Pancreas (tissue), 10 donors: Measurements from ENCODE around the gene LRG1. TPM values are rescaled to one million over a fixed set of nuclear protein-coding genes. Genes with fewer than 3 reads are reported as not detected.
"Not testable (repeated sequence)": the region's sequence is repeated elsewhere in the genome, so short reads cannot be mapped to it uniquely, and the experiment has no call there.

Experiments used
- ATAC-seq, 4 donors: fragments of 200-7000 bp; cut with Tn5 transposase; one replicate each; pipeline versions ENCODE4 v1.8.0 to v1.9.1; 2020; ENCODE audit warnings: mild to moderate bottlenecking in 4 of 4, moderate library complexity in 4 of 4
- DNase-seq, 6 donors: peaks; one replicate each; pipeline ENCODE4 v3.0.0-alpha.2; 2020
- FAIRE-seq: peaks from 2 replicates; lab custom pipeline; 2012; peaks lifted over from hg19 to GRCh38; lab: Jason Lieb, UNC
- H3K27ac ChIP-seq, 4 donors: fragments of 200-600 bp; sonication (generic); 1 replicate in 3 of 4; 2 replicates in 1 of 4; pipeline versions ENCODE4 v1.5.0 to v1.8.0; 2020
- H3K27me3 ChIP-seq, 4 donors: fragments of 200-600 bp; one replicate each; pipeline ENCODE4 v1.8.0; 2021
- H3K36me3 ChIP-seq, 3 donors: fragments of 200-600 bp; sonication (generic) in 1 of 3; one replicate each; pipeline versions ENCODE4 v1.5.0 to v1.8.0; 2020 to 2021
- H3K4me1 ChIP-seq, 3 donors: fragments of 200-600 bp; one replicate each; pipeline ENCODE4 v1.8.0; 2021
- H3K4me3 ChIP-seq, 4 donors: fragments of 200-600 bp; sonication (generic) in 2 of 4; one replicate each; pipeline versions ENCODE4 v1.5.0 to v1.8.0; 2020 to 2021
- H3K9me3 ChIP-seq, 4 donors: fragments of 200-600 bp; one replicate each; pipeline ENCODE4 v1.8.0; 2021
- CTCF ChIP-seq, 4 donors: fragments of 200-600 bp; sonication (generic) in 3 of 4; IDR thresholded peaks; one replicate each; pipeline versions ENCODE4 v1.5.0 to v1.8.0; 2021; ENCODE audit warnings: antibody characterized with exemption in 4 of 4
- WGBS, 2 donors: extraction: QIAGEN DNeasy Blood & Tissue Kit; methylation state at CpG; one replicate each; pipeline ENCODE4 v1.1.7; 2013; 5-methylcytosine and 5-hydroxymethylcytosine counted together
- intact Hi-C, 3 donors: fragments of 100-400 bp; cut with DNase I; formaldehyde crosslinking; loops; one replicate each; pipeline versions ENCODE4 v1.11.1 to v1.14.2; 2022
- polyA plus RNA-seq, 2 donors: library from polyadenylated mRNA; stranded (reverse); fragments of 200-250 nt; gene quantifications; one replicate each; pipeline ENCODE4 v1.2.3, GENCODE V29; 2013
- total RNA-seq, 6 donors: library from RNA; stranded (reverse); fragmentation: NEBNext Ultra II Directional in 4 of 6; extraction: Animal tissue kit (Norgen Biotek cat#: 25700) in 4 of 6; gene quantifications; one replicate each; pipeline versions ENCODE4 v1.2.1 to v1.2.4, GENCODE V29; 2021 to 2023
- donor health status: healthy with polysubstance abuse.
- donor health status: DM: no; HTN: no; CAD: no; lungs with moderate emphysema.
- donor health status: DM: no; HTN: no; CAD: no.
- donor health status: control.
- donor health status: control.
- donor health status: Bipolar disorder and iron deficiency.
- donor health status: DM: yes; HTN: yes; CAD: no.
- donor health status: DM: no; HTN: no; CAD: no.
- donor health status: DM: no; HTN: no; CAD: no.
- donor health status: DM: yes; HTN: yes; CAD: no.

Gene LRG1
- total and polyA plus RNA-seq, 8 donors: 7.9 to 53.6 (median 18.7) TPM

- Histone ChIP-seq H3K27me3 (no peaks in the 10 kb centered on the region), H3K4me3 (no peak overlapping the region), H3K4me1 (peaks cover 0 to 11% (median 0%) of the 10 kb centered on the region in 3 donors), H3K36me3 (no peaks in the 10 kb centered on the region), H3K27ac (no peak overlapping the region), H3K9me3 (no peaks in the 10 kb centered on the region)
- FAIRE-seq: no peak
- TF ChIP-seq CTCF (IDR thresholded peaks at IDR 0.05): no peak
- DNase-seq: peak in 2 of 6 donors; percentile 50 to 70
- intact Hi-C loops: no loop called here
- ATAC-seq: no peak
- WGBS, 2 donors: 85 to 90% methylated on average over 70 to 77 of the region's 77 CpGs
Observed at GRCh38 chr19:4542896-4543841, 3.3 kb upstream of the LRG1 start.

GRCh38 chr19:4541806-4542145, 1.9 kb upstream of the LRG1 start:
- 93 to 95% methylated on average over 12 of the region's 12 CpGs for WGBS, 2 donors
- ATAC-seq, H3K4me3 ChIP-seq, H3K9me3 ChIP-seq, intact Hi-C loops, H3K27ac ChIP-seq, H3K27me3 ChIP-seq, H3K36me3 ChIP-seq, DNase-seq, FAIRE-seq: not testable (repeated sequence)
- H3K4me1 ChIP-seq: peaks cover 3 to 20% (median 6%) of the 10 kb centered on the region in 3 donors

- 79 to 85% methylated on average over 12 of the region's 12 CpGs for WGBS, 2 donors
- Histone ChIP-seq H3K27me3 (no peaks in the 10 kb centered on the region), H3K27ac (peak overlapping the region in 1 of 4 donors; percentile 87), H3K4me3 (no peak overlapping the region), H3K4me1 (peaks cover 3 to 21% (median 10%) of the 10 kb centered on the region in 3 donors), H3K9me3 (no peaks in the 10 kb centered on the region), H3K36me3 (no peaks in the 10 kb centered on the region)
- intact Hi-C loops: no loop called here
- DNase-seq (no peak), FAIRE-seq (no peak), ATAC-seq (no peak)
- no peak for TF ChIP-seq CTCF (IDR thresholded peaks at IDR 0.05)
Observed at GRCh38 chr19:4541114-4541805, 1.4 kb upstream of the LRG1 start.

- FAIRE-seq (no peak), DNase-seq (no peak), ATAC-seq (no peak)
- WGBS, 2 donors: 62 to 68% methylated on average over 3 of the region's 3 CpGs
- H3K27ac ChIP-seq: peak overlapping the region; percentile 57 to 88 (median 76)
- H3K4me3 ChIP-seq: peak overlapping the region; percentile 10 to 58 (median 28)
- no peaks in the 10 kb centered on the region for H3K27me3 ChIP-seq
- intact Hi-C loops: no loop called here
- no peaks in the 10 kb centered on the region for H3K36me3 ChIP-seq
- no peak for TF ChIP-seq CTCF (IDR thresholded peaks at IDR 0.05)
- no peaks in the 10 kb centered on the region for H3K9me3 ChIP-seq
- H3K4me1 ChIP-seq: peaks cover 8 to 32% (median 19%) of the 10 kb centered on the region in 3 donors
Observed at GRCh38 chr19:4539169-4539692, 605 bp downstream of the LRG1 start.

DNA sequence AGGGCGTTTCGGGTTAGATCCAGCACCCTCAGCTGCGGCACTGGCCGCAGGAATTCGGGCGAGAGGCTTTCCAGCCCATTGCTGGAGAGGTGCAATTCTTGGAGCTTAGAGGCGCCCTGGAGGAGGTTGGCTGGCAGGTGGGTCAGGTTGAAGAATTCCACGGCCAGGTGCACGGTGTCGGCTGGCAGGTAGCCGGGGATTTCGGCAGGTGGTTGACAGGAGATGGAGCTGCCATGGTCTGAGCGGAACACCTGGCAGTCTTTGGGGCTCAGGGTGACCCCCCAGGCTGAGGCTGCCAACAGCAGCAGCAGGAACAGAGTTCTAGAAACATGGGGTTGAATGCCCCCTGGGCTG, 1.3 kb downstream of the LRG1 start:
- DNase-seq: peak in 2 of 6 donors; percentile 32 to 67
- Histone ChIP-seq H3K27ac (peak overlapping the region; percentile 24 to 88 (median 72)), H3K9me3 (no peaks in the 10 kb centered on the region), H3K36me3 (no peaks in the 10 kb centered on the region), H3K4me3 (peak overlapping the region in 1 of 4 donors; percentile 58), H3K27me3 (no peaks in the 10 kb centered on the region), H3K4me1 (peaks cover 8 to 36% (median 19%) of the 10 kb centered on the region in 3 donors)
- intact Hi-C loops: no loop called here
- no peak for FAIRE-seq
- ATAC-seq: no peak
- TF ChIP-seq CTCF (IDR thresholded peaks at IDR 0.05): no peak
- WGBS, 2 donors: 60 to 63% methylated on average over 13 of the region's 13 CpGs
